HepG2 (cell line): Measurements from ENCODE around the gene RMRP.

Experiments
- ADNP ChIP-seq: sonication (generic); formaldehyde crosslinking; IDR thresholded peaks from 2 replicates; pipeline ENCODE4 v1.4.0; 2020; ENCODE audit warnings: missing genetic modification reagents
- ARID3A ChIP-seq: IDR thresholded peaks from 2 replicates; pipeline ENCODE4 v1.6.1; 2012; ENCODE audit warnings: low read depth, low read length, improper control_type of control experiment
- ATF2 ChIP-seq: sonication (generic); formaldehyde crosslinking; IDR thresholded peaks from 2 replicates; pipeline ENCODE4 v1.4.0; 2020; ENCODE audit warnings: missing genetic modification reagents
- BRCA1 ChIP-seq: sonication (generic); formaldehyde crosslinking; IDR thresholded peaks from 2 replicates; pipeline ENCODE4 v1.4.0; 2020; ENCODE audit warnings: missing genetic modification reagents
- CENPX ChIP-seq: sonication (generic); formaldehyde crosslinking; IDR thresholded peaks from 2 replicates; pipeline ENCODE4 v1.9.0; 2021; ENCODE audit warnings: mild to moderate bottlenecking, missing genetic modification reagents, moderate library complexity
- CTCF ChIP-seq: sonication (generic); formaldehyde crosslinking; IDR thresholded peaks from 2 replicates; pipeline ENCODE4 v1.5.0; 2020; ENCODE audit warnings: mild to moderate bottlenecking, missing genetic modification reagents, moderate library complexity
- EZH2 ChIP-seq: conservative IDR thresholded peaks from 2 replicates; pipeline ENCODE4 v1.6.1; 2012; ENCODE audit warnings: mild to moderate bottlenecking, low read depth, low read length, moderate library complexity
- MYC ChIP-seq: sonication (generic); formaldehyde crosslinking; IDR thresholded peaks from 2 replicates; pipeline ENCODE4 v1.9.0; 2021; ENCODE audit warnings: missing genetic modification reagents, borderline replicate concordance
- POLR2A ChIP-seq, 2 experiments: IDR thresholded peaks; 2 replicates each; pipeline ENCODE4 v1.6.1; 2011; ENCODE audit warnings: low read depth in 2 of 2, low read length in 2 of 2, mild to moderate bottlenecking in 1 of 2, moderate library complexity in 1 of 2; ENCODE audit not compliant: insufficient read depth in 1 of 2
- REPIN1 ChIP-seq: sonication (generic); formaldehyde crosslinking; IDR thresholded peaks from 2 replicates; pipeline ENCODE4 v1.8.0; 2022; ENCODE audit warnings: missing genetic modification reagents, low read depth, mild to moderate bottlenecking, borderline replicate concordance
- SSRP1 ChIP-seq: IDR thresholded peaks from 2 replicates; pipeline ENCODE4 v1.6.1; 2016; ENCODE audit warnings: control low read depth
- TBP ChIP-seq: sonication (generic); formaldehyde crosslinking; IDR thresholded peaks from 2 replicates; pipeline ENCODE4 v1.5.0; 2020; ENCODE audit warnings: missing genetic modification reagents
- TFE3 ChIP-seq: IDR thresholded peaks from 2 replicates; pipeline ENCODE4 v1.6.1; 2016
- ZBTB40 ChIP-seq, 2 experiments: fragments of 450-650 bp in 1 of 2; sonication (generic) in 1 of 2; formaldehyde crosslinking in 1 of 2; IDR thresholded peaks; 2 replicates each; pipeline versions ENCODE4 v1.6.1 to v1.8.0; 2016 to 2022; ENCODE audit warnings: antibody characterized with exemption in 1 of 2, mild to moderate bottlenecking in 1 of 2, missing genetic modification reagents in 1 of 2

- no peak for TF ChIP-seq ADNP (CRISPR knock-in tag)
- no peak for TF ChIP-seq SSRP1 (CRISPR knock-in tag)
- no peak for TF ChIP-seq ATF2 (CRISPR knock-in tag)
- no peak for TF ChIP-seq MYC (CRISPR knock-in tag)
- TF ChIP-seq ARID3A: no peak
- no peak for TF ChIP-seq POLR2A (IDR thresholded peaks at IDR 0.05; ENCODE audit: insufficient read depth in 1 of 2, low read depth in 2 of 2, low read length in 2 of 2)
- TF ChIP-seq CTCF (CRISPR knock-in tag): no peak
- no peak for TF ChIP-seq ZBTB40 (IDR thresholded peaks at IDR 0.05)
- no peak for TF ChIP-seq ZBTB40 (CRISPR knock-in tag; IDR thresholded peaks at IDR 0.05)
- no peak for TF ChIP-seq TBP (CRISPR knock-in tag)
- no peak for TF ChIP-seq REPIN1 (CRISPR knock-in tag)
- no peak for TF ChIP-seq TFE3 (CRISPR knock-in tag)
- no peak for TF ChIP-seq EZH2
- TF ChIP-seq CENPX (CRISPR knock-in tag): no peak
- no peak for TF ChIP-seq BRCA1 (CRISPR knock-in tag)
Measured at GRCh38 chr9:35684921-35685320, 27.1 kb upstream of the RMRP start.
